HG02885 (cell line): Measurements from ENCODE around the gene TMEM233.
A peak's percentile ranks its signal among the peaks of the same experiment; 100 is the strongest.
"Not testable (repeated sequence)": the region's sequence is repeated elsewhere in the genome, so short reads cannot be mapped to it uniquely, and the experiment has no call there.

Experiments
- ATAC-seq: cut with Tn5 transposase; IDR thresholded peaks from one replicate; pipeline ENCODE4 v1.9.1; 2021; ENCODE audit warnings: mild to moderate bottlenecking; ENCODE audit not compliant: unreplicated experiment, poor library complexity

Gene TMEM233

DNA sequence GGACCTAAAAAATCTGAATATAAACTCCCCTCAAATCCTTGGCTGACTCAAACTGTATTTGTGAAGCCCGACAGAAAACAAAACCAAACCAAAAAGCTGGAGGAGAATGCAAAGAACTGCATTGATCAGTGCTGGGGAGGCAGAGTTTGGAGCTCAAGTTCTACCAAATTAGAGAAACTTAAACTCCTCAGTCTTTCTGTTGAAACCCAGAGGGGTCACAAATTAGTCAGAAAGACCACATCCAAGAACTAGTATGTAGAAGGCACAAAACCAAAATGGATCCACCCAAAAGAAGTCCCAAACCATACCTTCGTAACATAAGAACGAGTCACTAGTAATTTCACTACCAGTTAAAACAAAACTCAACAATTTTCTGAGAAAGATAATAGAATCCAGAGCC, 59.1 kb downstream of the TMEM233 start:
- ATAC-seq, result no peak

- ATAC-seq, result not testable (repeated sequence)
These were observed 63.4 kb downstream of the TMEM233 start for GRCh38 chr12:119657001-119657400.

- not testable (repeated sequence) for ATAC-seq
These were observed 64.6 kb downstream of the TMEM233 start for GRCh38 chr12:119658166-119658565.

DNA sequence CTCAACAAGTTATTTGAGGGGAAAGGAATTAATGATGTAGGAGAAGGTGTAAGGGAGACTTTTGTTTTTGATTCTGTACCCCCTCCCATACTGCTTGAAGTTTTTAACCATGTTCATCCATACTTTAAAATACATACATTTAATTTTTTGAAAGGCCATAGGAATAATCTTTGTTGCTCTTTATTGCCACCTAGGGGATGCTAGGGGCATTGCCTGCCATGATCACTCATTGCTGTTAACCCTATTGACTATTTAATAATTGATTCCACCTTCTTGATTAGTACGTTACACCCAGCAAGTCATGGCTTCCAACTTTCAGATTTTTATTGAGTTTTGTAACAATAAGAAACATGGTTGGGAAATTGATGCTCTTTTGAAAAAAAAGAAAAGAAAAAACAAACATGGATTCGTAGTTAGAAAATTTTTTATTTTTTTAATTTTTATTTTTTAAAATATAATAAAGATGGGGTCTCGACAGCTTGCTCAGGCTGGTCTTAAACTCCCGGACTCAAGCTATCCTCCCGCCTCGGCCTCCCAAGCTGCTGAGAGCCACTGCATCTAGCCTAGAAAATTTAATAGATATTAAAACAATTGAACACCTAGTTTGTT, 65.8 kb downstream of the TMEM233 start:
- no peak for ATAC-seq

GRCh38 chr12:119660076-119660475, 66.5 kb downstream of the TMEM233 start:
- no peak for ATAC-seq

DNA sequence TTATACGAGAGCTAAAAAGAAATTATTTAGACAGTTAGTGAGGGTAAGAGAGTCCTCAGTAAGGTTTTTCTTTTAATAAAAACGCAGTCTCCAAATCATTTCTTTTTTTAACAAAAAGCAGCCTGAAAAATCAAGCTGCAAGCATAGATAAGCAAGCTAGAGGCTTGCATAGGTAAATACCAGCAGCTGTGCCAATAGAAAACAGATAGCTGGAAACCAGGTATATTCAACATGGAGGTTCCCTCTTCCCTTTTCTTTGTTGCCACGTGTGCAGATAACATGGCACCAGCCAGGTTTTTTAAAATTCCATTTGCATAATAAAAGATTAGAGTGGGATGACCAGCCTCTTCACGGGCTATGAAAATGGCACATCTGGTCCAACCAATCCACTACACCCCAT, 68.3 kb downstream of the TMEM233 start:
- ATAC-seq, result no peak

DNA sequence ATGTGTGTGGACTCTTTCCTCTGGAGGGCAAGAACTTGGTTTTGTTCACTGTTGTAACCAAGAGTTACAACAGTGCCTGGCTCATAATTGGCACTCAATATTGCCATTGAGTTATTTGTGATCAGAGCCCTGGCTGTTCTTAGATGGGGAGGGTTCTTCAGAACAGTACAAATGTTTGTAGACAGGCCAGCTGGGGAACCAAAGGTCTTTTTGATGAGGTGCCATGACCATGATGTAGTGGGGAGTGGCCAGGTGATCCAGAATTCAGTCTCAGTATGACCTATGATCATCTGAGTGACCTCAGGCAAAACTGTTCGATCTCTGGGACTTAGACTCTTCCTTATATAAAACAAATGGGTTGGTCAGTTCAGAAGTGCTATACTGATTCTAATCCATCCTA, 71.1 kb downstream of the TMEM233 start:
- no peak for ATAC-seq

DNA sequence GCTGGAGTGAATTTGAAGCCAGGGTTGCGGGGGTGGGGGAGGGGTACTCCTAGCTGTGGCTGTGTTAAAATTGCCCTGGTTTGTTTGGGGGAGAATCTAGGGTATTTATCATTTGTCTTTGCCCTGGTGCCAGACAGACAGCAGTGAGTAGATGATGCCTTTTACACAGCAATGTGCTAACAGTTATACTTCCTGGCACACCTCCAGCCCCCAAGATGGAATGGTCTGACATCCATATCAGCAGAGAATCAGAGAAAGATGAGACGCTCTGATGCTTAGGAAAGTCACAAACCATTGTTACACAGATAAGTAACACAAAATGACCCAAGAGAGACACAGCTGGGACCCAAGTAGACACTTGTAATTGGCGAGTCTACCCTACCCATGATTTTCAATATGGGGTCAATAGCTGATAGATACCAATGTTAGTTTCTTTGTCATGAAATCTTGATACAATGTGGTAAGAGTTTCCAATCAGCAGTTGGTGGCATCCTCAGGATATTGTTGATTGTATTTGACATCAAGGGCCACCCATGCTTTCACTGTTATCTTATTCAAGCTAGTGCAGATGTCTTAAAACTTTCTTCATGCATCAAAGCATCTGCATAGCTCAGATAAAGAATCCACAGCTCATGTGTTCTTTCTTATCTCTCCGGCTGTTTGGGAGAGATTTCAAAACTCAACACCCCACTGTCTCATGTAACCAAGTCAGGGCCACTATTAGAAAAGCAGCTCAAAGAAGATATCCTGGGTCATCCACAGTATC, 71.8 kb downstream of the TMEM233 start:
- no peak for ATAC-seq

GRCh38 chr12:119666226-119666795, 72.7 kb downstream of the TMEM233 start:
- no peak for ATAC-seq

- no peak for ATAC-seq
These were observed 73.5 kb downstream of the TMEM233 start for GRCh38 chr12:119666900-119667576.

DNA sequence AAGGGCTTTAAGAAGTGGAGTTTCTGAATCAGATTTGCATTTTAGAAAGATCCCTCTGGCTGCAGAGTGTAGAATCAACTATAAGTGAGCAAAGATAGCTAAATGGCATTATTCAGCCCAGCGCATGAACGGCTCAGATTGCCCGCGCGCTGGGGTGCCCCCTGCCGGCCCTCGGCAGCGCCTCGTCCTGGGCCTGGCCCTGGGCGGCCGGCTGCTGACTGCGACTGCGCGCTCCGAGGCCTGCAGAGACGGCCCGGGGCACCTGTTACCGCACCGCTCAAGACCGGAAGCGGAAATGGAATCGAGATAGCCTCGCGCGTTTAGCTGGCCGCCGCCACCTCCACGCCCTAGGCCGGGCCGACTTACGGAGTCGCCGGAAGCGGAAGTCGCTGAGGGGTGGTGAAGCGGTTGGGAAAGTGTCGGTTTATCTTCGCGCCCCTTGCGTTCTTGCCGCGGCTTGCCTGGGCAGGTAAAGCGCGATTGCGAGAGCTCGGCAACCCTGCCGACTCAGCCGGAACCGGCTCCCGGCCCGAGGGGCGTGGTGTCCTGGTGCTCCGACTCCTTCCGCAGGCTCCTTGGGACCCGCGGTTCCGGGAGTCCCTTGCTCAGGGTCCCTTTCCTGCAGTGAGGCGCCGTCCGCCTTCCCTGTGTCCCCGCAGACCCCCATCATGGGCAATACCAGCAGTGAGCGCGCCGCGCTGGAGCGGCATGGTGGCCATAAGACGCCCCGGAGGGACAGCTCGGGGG, 74.2 kb downstream of the TMEM233 start, which contains the start of gene PRKAB1:
TSS of gene PRKAB1 (plus strand) at position 557 of the 747 bp plus-strand sequence. CDS start at position 669, 112 bp downstream.
- peak; percentile 92 for ATAC-seq

DNA sequence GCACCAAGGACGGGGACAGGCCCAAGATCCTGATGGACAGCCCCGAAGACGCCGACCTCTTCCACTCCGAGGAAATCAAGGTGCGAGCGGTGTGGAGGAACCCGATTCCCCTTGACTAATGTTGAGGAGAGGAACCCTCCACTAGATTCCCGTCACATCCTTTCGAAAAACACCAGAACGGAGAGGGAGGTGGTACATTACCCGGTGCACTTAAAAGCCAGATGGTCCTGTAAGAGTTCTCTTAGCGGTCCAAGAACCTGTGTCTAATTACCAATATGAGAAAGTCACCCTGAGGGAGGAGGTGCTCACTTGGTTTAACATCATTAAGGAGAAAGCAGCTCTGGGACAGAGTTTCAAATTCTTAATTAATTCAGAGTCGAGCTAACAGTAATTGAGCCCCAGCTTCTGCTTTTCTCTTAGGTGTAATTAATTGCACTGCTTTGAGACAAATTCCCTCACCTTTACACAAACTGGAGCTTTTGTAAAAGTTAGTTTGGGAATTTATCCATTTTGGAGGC, 74.8 kb downstream of the TMEM233 start:
- no peak for ATAC-seq

DNA sequence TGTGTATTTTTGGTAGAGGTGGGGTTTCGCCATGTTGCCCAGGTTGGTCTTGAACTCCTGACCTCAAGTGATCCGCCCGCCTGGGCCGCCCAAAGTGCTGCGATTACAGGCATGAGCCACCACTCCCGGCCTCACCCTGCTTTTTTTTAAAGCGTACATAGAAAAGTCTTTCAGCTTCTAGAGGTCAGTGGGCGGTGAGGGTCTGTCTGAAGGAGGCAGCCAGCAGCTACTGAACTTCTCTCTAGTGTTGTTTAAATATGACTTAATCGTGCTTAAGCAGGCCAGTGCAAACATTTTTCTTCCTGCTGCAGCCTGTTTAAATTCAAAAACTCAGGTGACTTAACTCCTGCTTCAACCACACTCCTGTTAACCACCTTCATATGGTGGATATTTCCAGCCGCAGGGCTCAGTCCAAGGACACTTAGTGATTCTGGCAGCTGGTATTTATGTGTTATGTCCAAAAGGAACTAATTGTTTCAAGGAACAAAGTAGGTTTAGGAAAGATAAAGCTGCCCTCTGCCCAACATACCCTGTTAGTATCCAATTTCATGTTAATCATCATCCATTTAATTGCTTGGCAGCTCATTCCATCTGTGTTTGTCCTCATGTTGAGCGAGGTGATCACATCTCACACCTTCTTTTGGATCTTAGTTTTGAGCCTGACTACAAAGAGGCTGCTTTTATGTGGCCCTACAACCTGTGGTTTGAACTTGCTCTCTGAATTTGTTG, 76.3 kb downstream of the TMEM233 start:
- no peak for ATAC-seq

DNA sequence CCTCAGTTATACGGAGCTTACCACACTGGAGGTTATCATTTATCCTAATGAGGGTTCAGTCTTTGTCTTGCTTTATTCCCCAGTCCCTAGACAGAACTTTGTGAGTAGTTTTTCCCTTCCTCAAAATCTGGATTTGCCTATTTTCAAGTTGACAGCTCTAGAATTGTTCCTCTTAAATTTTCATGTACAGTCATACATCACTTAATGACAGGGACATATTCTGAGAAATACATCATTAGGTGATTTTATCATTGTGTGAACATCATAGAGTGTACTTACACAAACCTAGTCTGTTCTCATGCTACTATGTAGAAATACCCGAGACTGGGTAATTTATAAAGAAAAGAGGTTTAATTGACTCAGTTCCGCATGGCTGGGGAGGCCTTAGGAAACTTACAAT, 77.5 kb downstream of the TMEM233 start:
- ATAC-seq, result no peak

- no peak for ATAC-seq
These were observed 78.6 kb downstream of the TMEM233 start for GRCh38 chr12:119672194-119672593.

DNA sequence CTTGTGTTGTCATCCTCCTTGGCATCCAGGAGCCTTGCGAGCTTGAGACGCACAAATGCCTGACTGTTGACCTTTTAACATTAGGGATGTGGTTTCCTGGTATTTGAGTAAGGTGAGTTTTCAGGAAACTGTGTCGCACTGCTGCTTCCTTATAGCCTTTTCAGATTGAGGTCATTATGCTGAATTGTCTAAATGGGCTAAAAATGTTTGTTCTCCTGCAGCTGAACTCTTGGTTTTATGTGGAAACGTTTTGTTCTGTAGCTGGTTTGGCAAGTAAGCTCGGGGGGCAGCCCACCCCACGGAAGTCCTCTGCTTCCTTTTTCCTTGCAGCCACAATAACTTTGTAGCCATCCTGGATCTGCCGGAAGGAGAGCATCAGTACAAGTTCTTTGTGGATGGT, 80.1 kb downstream of the TMEM233 start:
- ATAC-seq, result no peak

- ATAC-seq, result no peak
These were observed 81.0 kb downstream of the TMEM233 start for GRCh38 chr12:119674560-119674959.

DNA sequence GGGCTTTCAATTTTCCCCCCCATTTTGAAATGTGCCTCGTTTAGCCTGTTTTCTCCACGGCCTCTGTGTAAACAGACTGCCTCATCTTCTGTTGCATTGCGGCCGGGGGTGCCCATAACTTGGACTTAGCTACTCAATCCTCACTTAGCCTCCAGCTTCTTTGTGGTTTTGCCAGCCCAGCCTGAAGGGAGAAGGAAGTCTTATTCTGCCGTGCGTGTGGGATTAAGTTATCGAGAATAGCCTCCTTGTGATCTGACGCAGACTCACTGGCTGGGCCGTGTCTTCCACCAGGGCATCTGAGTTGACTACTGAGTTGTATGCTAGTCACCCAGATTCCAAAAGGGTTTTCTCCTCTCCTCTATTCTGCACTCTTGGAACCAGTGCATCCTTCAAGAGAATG, 82.4 kb downstream of the TMEM233 start:
- ATAC-seq, result no peak

GRCh38 chr12:119676573-119676972, 83.0 kb downstream of the TMEM233 start:
- ATAC-seq, result no peak
